Epithelial cell of proximal tubule (primary cell): ENCODE results near the gene MLF2. TPM values are rescaled to one million over a fixed set of nuclear protein-coding genes. Genes with fewer than 3 reads are reported as not detected.
A peak's percentile ranks its signal among the peaks of the same experiment; 100 is the strongest.

ENCODE experiments used
- DNase-seq: peaks from one replicate; pipeline ENCODE4 v3.0.0-alpha.2; 2011; ENCODE audit warnings: low read depth
- H3K4me3 ChIP-seq: 2 replicates; pipeline ENCODE4 v1.5.1; 2011; ENCODE audit warnings: low read depth, mild to moderate bottlenecking, low read length
- CTCF ChIP-seq: conservative IDR thresholded peaks from 2 replicates; pipeline ENCODE4 v1.5.1; 2012; ENCODE audit warnings: low read depth, mild to moderate bottlenecking, low read length
- total RNA-seq: library from RNA; depleted of rRNA; stranded (reverse); fragments of >200 nt; gene quantifications from 2 replicates; pipeline ENCODE4 v1.2.3, GENCODE V29; 2015

The MLF2 gene
- total RNA-seq, 1 donor from 2014 or later, result 185 TPM

- TF ChIP-seq CTCF, result no peak
- peak overlapping the region; percentile 56 for H3K4me3 ChIP-seq
- DNase-seq, result no peak
Observed at GRCh38 chr12:6778217-6778573, 25.3 kb upstream of the MLF2 start.

- no peak for DNase-seq
- no peak overlapping the region for H3K4me3 ChIP-seq
- TF ChIP-seq CTCF, result no peak
Observed at GRCh38 chr12:6777386-6777785, 24.4 kb upstream of the MLF2 start.

- no peak for DNase-seq
- no peak for TF ChIP-seq CTCF
- H3K4me3 ChIP-seq, result no peak overlapping the region
Observed at GRCh38 chr12:6775185-6776174, 22.5 kb upstream of the MLF2 start.

GRCh38 chr12:6774499-6775062 lies 21.6 kb upstream of the MLF2 start:
- no peak for TF ChIP-seq CTCF

GRCh38 chr12:6773590-6774351 lies 20.8 kb upstream of the MLF2 start:
- H3K4me3 ChIP-seq, result no peak overlapping the region
- no peak for DNase-seq
- no peak for TF ChIP-seq CTCF

More at GRCh38 chr12:6774499-6775062, 21.6 kb upstream of the MLF2 start:
- H3K4me3 ChIP-seq, result no peak overlapping the region
- DNase-seq, result no peak

GRCh38 chr12:6772726-6773589 lies 20.0 kb upstream of the MLF2 start:
- H3K4me3 ChIP-seq, result no peak overlapping the region
- no peak for DNase-seq
- TF ChIP-seq CTCF, result no peak
